ENCODE measurements around the gene PPP2R3A.

- TF ChIP-seq CTCF (IDR thresholded peaks at IDR 0.05; ENCODE audit: borderline replicate concordance, extremely low read depth, low read length, poor library complexity, severe bottlenecking): no peak
- TF ChIP-seq EZH2 (IDR thresholded peaks at IDR 0.05; ENCODE audit: borderline replicate concordance, low read depth, low read length, severe bottlenecking): no peak
Measured at GRCh38 chr3:135916310-135916709, 49.2 kb upstream of the PPP2R3A start.
